H9 (cell line): Measurements from ENCODE around the gene ILK. TPM values are rescaled to one million over a fixed set of nuclear protein-coding genes. Genes with fewer than 3 reads are reported as not detected.

Experiments used
- DNase-seq: peaks from one replicate; pipeline ENCODE4 v3.0.0-alpha.2; 2017
- H2AFZ ChIP-seq: one replicate; pipeline ENCODE4 v1.6.1; 2013; ENCODE audit warnings: mild to moderate bottlenecking, low read length, control low read depth, moderate library complexity
- H2AK5ac ChIP-seq: 2 replicates; pipeline ENCODE4 v1.6.1; 2013; ENCODE audit warnings: low read length, control low read depth, mixed read lengths; ENCODE audit not compliant: insufficient read length
- H2BK120ac ChIP-seq: one replicate; pipeline ENCODE4 v1.6.1; 2013; ENCODE audit warnings: low read depth, mild to moderate bottlenecking, low read length, control low read depth, inconsistent platforms; ENCODE audit not compliant: poor library complexity, severe bottlenecking
- H2BK12ac ChIP-seq: 2 replicates; pipeline ENCODE4 v1.6.1; 2013; ENCODE audit warnings: low read length, control low read depth, mixed read lengths, low read depth; ENCODE audit not compliant: insufficient read length
- H2BK15ac ChIP-seq: 2 replicates; pipeline ENCODE4 v1.6.1; 2013; ENCODE audit warnings: low read depth, low read length, control low read depth
- H2BK20ac ChIP-seq: one replicate; pipeline ENCODE4 v1.6.1; 2013; ENCODE audit warnings: low read depth, mild to moderate bottlenecking, low read length, control low read depth, inconsistent platforms; ENCODE audit not compliant: poor library complexity, severe bottlenecking
- H2BK5ac ChIP-seq: 2 replicates; pipeline ENCODE4 v1.6.1; 2013; ENCODE audit warnings: low read length, control low read depth, mixed read lengths; ENCODE audit not compliant: insufficient read length
- H3K14ac ChIP-seq: 2 replicates; pipeline ENCODE4 v1.6.1; 2013; ENCODE audit warnings: low read length, control low read depth; ENCODE audit not compliant: insufficient read depth
- H3K18ac ChIP-seq: 2 replicates; pipeline ENCODE4 v1.6.1; 2013; ENCODE audit warnings: low read depth, mild to moderate bottlenecking, mixed read lengths, low read length, control low read depth; ENCODE audit not compliant: insufficient read length
- H3K23ac ChIP-seq: 2 replicates; pipeline ENCODE4 v1.6.1; 2013; ENCODE audit warnings: low read length, control low read depth, mixed read lengths, low read depth; ENCODE audit not compliant: insufficient read length
- H3K23me2 ChIP-seq: 2 replicates; pipeline ENCODE4 v1.6.1; 2013; ENCODE audit warnings: low read depth, mild to moderate bottlenecking, mixed read lengths, low read length, control low read depth; ENCODE audit not compliant: insufficient read length, poor library complexity, severe bottlenecking
- H3K27ac ChIP-seq: 2 replicates; pipeline ENCODE4 v1.5.1; 2013; ENCODE audit warnings: low read length, control low read depth, mixed read lengths, low read depth; ENCODE audit not compliant: insufficient read length
- H3K27me3 ChIP-seq: 2 replicates; pipeline ENCODE4 v1.6.1; 2013; ENCODE audit warnings: low read length, control low read depth, inconsistent platforms; ENCODE audit not compliant: insufficient read depth
- H3K4ac ChIP-seq: 2 replicates; pipeline ENCODE4 v1.6.1; 2013; ENCODE audit warnings: low read depth, mild to moderate bottlenecking, control low read depth, inconsistent platforms, low read length, moderate library complexity
- H3K4me1 ChIP-seq: 2 replicates; pipeline ENCODE4 v1.6.1; 2013; ENCODE audit warnings: low read length, control low read depth, inconsistent platforms; ENCODE audit not compliant: insufficient read depth
- H3K4me2 ChIP-seq: 2 replicates; pipeline ENCODE4 v1.6.1; 2013; ENCODE audit warnings: low read length, control low read depth, mixed read lengths; ENCODE audit not compliant: insufficient read length, insufficient read depth
- H3K56ac ChIP-seq: 2 replicates; pipeline ENCODE4 v1.6.1; 2013; ENCODE audit warnings: low read depth, mild to moderate bottlenecking, mixed read lengths, low read length, control low read depth; ENCODE audit not compliant: insufficient read length
- H3K79me1 ChIP-seq: 2 replicates; pipeline ENCODE4 v1.6.1; 2013; ENCODE audit warnings: low read depth, mild to moderate bottlenecking, moderate library complexity, low read length, control low read depth, inconsistent platforms; ENCODE audit not compliant: insufficient read depth, poor library complexity, severe bottlenecking
- H3K79me2 ChIP-seq: 2 replicates; pipeline ENCODE4 v1.6.1; 2013; ENCODE audit warnings: low read length, control low read depth, inconsistent platforms; ENCODE audit not compliant: insufficient read depth
- H3K9ac ChIP-seq: 2 replicates; pipeline ENCODE4 v1.6.1; 2013; ENCODE audit warnings: low read length, control low read depth, mixed read lengths; ENCODE audit not compliant: insufficient read length; ENCODE audit errors: extremely low read depth
- H3K9me3 ChIP-seq: one replicate; pipeline ENCODE4 v1.6.1; 2013; ENCODE audit warnings: low read depth, low read length, inconsistent platforms; ENCODE audit not compliant: control insufficient read depth
- H3T11ph ChIP-seq: one replicate; pipeline ENCODE4 v1.6.1; 2013; ENCODE audit warnings: mild to moderate bottlenecking, low read length, control low read depth, inconsistent platforms
- H4K20me1 ChIP-seq: one replicate; pipeline ENCODE4 v1.6.1; 2013; ENCODE audit not compliant: control insufficient read depth, insufficient read length, insufficient read depth
- H4K5ac ChIP-seq: 2 replicates; pipeline ENCODE4 v1.6.1; 2013; ENCODE audit warnings: low read depth, mild to moderate bottlenecking, mixed read lengths, low read length, control low read depth; ENCODE audit not compliant: insufficient read length
- H4K8ac ChIP-seq: replicated peaks from 2 replicates; pipeline ENCODE4 v1.6.1; 2013; ENCODE audit warnings: low read length, control low read depth, mixed read lengths, low read depth; ENCODE audit not compliant: insufficient read length
- H4K91ac ChIP-seq: 2 replicates; pipeline ENCODE4 v1.6.1; 2013; ENCODE audit warnings: low read depth, mild to moderate bottlenecking, moderate library complexity, mixed read lengths, low read length, control low read depth; ENCODE audit not compliant: insufficient read length
- H3K27ac Mint-ChIP-seq, 3 experiments: 2 replicates in 2 of 3; 3 replicates in 1 of 3; pipeline ENCODE4 v1.8.0; 2020 to 2021; ENCODE audit warnings: mixed read lengths in 3 of 3, mild to moderate bottlenecking in 1 of 3, moderate library complexity in 1 of 3
- H3K27me3 Mint-ChIP-seq: 2 replicates; pipeline ENCODE4 v1.8.0; 2021; ENCODE audit warnings: low read depth, mild to moderate bottlenecking, moderate library complexity, mixed read lengths
- H3K36me3 Mint-ChIP-seq, 3 experiments: 2 replicates in 2 of 3; 3 replicates in 1 of 3; pipeline ENCODE4 v1.8.0; 2020 to 2021; ENCODE audit warnings: low read depth in 3 of 3, mixed read lengths in 3 of 3; ENCODE audit not compliant: insufficient read depth in 1 of 3
- H3K4me1 Mint-ChIP-seq, 2 experiments: 2 replicates each; pipeline ENCODE4 v1.8.0; 2020; ENCODE audit warnings: mixed read lengths in 2 of 2
- H3K4me3 Mint-ChIP-seq, 2 experiments: 2 replicates in 1 of 2; 3 replicates in 1 of 2; pipeline ENCODE4 v1.8.0; 2020 to 2021; ENCODE audit warnings: mild to moderate bottlenecking in 2 of 2, mixed read lengths in 2 of 2, moderate library complexity in 1 of 2
- H3K9me3 Mint-ChIP-seq, 2 experiments: 2 replicates in 1 of 2; 3 replicates in 1 of 2; pipeline ENCODE4 v1.8.0; 2020; ENCODE audit warnings: mild to moderate bottlenecking in 2 of 2, mixed read lengths in 2 of 2, moderate library complexity in 1 of 2
- WGBS: extraction: QIAGEN DNeasy Blood & Tissue Kit; methylation state at CpG from one replicate; pipeline ENCODE4 v1.1.7; 2013; ENCODE audit warnings: missing lambda C conversion rate, low lambda C conversion rate, mixed read lengths; ENCODE audit not compliant: insufficient read length; ENCODE audit errors: extremely low coverage; 5-methylcytosine and 5-hydroxymethylcytosine counted together
- total RNA-seq: library from RNA; stranded (reverse); gene quantifications from 2 replicates; pipeline ENCODE4 v1.2.1, GENCODE V29; 2021
- TF ChIP-seq, protein P1 (sequence below): fragments of 200-600 bp; sonication (generic); conservative IDR thresholded peaks from 3 replicates; pipeline ENCODE4 v1.8.0; 2021; ENCODE audit warnings: antibody characterized with exemption, mild to moderate bottlenecking

The ILK gene
- total RNA-seq, 1 experiment from 2014 or later: 100 TPM

DNA sequence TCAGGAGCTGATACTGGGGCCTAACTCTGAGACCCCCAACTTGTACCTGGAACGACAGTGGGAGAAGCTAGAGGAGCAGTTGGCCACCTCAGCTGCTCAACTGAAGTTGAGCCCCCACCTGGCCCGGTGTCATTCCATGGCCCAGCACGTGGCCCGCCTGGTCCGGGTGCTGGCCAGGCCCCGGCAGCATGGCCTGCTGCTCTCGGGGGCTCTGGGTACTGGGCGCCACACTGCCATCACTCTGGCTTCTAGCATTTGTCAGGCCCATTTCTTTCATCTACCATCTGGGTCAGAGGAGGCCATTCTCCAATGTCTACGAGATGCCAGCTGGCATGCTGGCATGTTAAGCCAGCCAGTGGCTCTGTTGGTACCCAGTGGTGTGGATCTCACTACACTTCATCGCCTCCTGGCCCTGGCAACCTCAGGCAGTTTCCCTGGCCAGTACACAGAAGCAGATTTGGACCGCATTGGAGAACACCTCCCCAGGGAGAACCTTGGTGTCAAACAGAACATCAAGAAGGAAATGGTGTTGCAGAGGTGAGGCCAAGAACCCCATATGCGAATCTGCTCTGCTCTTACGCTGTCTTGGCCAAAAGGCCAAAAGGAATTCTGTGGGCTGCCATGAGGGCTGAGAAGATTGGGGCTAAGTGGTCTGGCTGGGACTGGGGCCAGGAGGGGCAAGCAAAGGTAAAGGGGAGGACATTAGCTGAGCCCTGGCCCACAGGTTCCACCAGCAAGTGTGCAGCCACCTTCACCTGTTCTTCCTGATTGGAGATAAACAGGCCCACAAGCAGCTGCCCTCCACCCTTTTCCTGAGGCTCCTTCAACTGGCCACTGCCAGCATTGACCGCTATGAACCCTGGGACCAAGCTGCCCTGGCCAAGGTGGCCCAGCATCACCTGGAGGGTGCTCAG is 45.6 kb upstream of the ILK start:
- WGBS: no CpG with 5 or more reads among the region's 14 CpGs
- no peak overlapping the region for H3K18ac ChIP-seq
- no peak overlapping the region for H3K23ac ChIP-seq
- no peak overlapping the region for H3K4me2 ChIP-seq
- no peak overlapping the region for H4K5ac ChIP-seq
- no peaks in the 10 kb centered on the region for H3K4me1 ChIP-seq
- H3K9me3 ChIP-seq: no peaks in the 10 kb centered on the region
- no peak overlapping the region for H3K14ac ChIP-seq
- no peaks in the 10 kb centered on the region for H3K79me2 ChIP-seq
- no peak for DNase-seq
- no peak overlapping the region for H2AK5ac ChIP-seq
- no peak overlapping the region for H2BK5ac ChIP-seq
- no peaks in the 10 kb centered on the region for H3K23me2 ChIP-seq
- H4K20me1 ChIP-seq: no peaks in the 10 kb centered on the region
- Mint-ChIP-seq H3K36me3 (no peaks in the 10 kb centered on the region), H3K27me3 (no peaks in the 10 kb centered on the region; the same call in 1 of the 2 replicates), H3K4me3 (no peak overlapping the region), H3K4me1 (peaks cover 6 to 11% of the 10 kb centered on the region in 2 experiments; a peak in 3 of 4 replicates), H3K9me3 (no peaks in the 10 kb centered on the region), H3K27ac (peak overlapping the region in 1 of 3 experiments; percentile 8; a peak in 1 of 7 replicates)
- H3K79me1 ChIP-seq: no peaks in the 10 kb centered on the region
- no peak overlapping the region for H2BK12ac ChIP-seq
- H2BK15ac ChIP-seq: no peak overlapping the region
- no peak overlapping the region for H3K4ac ChIP-seq
- no peak overlapping the region for H2BK120ac ChIP-seq
- H4K8ac ChIP-seq: no peak overlapping the region
- H3K27ac ChIP-seq: no peak overlapping the region
- H3K9ac ChIP-seq: no peak overlapping the region
- no peak overlapping the region for H4K91ac ChIP-seq
- TF ChIP-seq, protein P1, sequence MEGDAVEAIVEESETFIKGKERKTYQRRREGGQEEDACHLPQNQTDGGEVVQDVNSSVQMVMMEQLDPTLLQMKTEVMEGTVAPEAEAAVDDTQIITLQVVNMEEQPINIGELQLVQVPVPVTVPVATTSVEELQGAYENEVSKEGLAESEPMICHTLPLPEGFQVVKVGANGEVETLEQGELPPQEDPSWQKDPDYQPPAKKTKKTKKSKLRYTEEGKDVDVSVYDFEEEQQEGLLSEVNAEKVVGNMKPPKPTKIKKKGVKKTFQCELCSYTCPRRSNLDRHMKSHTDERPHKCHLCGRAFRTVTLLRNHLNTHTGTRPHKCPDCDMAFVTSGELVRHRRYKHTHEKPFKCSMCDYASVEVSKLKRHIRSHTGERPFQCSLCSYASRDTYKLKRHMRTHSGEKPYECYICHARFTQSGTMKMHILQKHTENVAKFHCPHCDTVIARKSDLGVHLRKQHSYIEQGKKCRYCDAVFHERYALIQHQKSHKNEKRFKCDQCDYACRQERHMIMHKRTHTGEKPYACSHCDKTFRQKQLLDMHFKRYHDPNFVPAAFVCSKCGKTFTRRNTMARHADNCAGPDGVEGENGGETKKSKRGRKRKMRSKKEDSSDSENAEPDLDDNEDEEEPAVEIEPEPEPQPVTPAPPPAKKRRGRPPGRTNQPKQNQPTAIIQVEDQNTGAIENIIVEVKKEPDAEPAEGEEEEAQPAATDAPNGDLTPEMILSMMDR: no peak
- no peak overlapping the region for H3K56ac ChIP-seq
- H2AFZ ChIP-seq: no peak overlapping the region
- no peak overlapping the region for H3T11ph ChIP-seq
- H3K27me3 ChIP-seq: no peaks in the 10 kb centered on the region
- H2BK20ac ChIP-seq: no peak overlapping the region
